ENCODE data around the gene AOC2. TPM values are rescaled to one million over a fixed set of nuclear protein-coding genes. Genes with fewer than 3 reads are reported as not detected.

Gene AOC2
- total and polyA plus RNA-seq, 2 donors: 0.28 to 1.1 TPM

- WGBS: 94% methylated on average over 1 of the region's 1 CpG
- Histone ChIP-seq H3K27me3 (ENCODE audit: control insufficient read depth in 2 of 2, insufficient read depth in 1 of 2, low read length in 1 of 2) (no peaks in the 10 kb centered on the region), H3K4me1 (ENCODE audit: control insufficient read depth in 2 of 2, insufficient read depth in 2 of 2, low read length in 2 of 2) (peaks cover 11 to 14% of the 10 kb centered on the region in 2 donors), H3K36me3 (ENCODE audit: control insufficient read depth in 2 of 2, insufficient read depth in 2 of 2, low read length in 1 of 2) (peaks cover 0 to under 1% of the 10 kb centered on the region in 2 donors), H3K4me3 (ENCODE audit: low read length in 2 of 2) (no peak overlapping the region), H3K9me3 (ENCODE audit: control insufficient read depth in 2 of 2, insufficient read depth in 1 of 2, low read length in 1 of 2) (no peaks in the 10 kb centered on the region), H3K27ac (ENCODE audit: low read depth in 1 of 2, low read length in 1 of 2) (no peak overlapping the region)
- no peak for DNase-seq (ENCODE audit: low read depth in 6 of 9, low spot score in 9 of 9)
Observed at GRCh38 chr17:42827472-42827871, 16.9 kb upstream of the AOC2 start.

- H3K4me3 ChIP-seq (ENCODE audit: low read length in 2 of 2): no peak overlapping the region
- H3K9me3 ChIP-seq (ENCODE audit: control insufficient read depth in 2 of 2, insufficient read depth in 1 of 2, low read length in 1 of 2): no peaks in the 10 kb centered on the region
- H3K4me1 ChIP-seq (ENCODE audit: control insufficient read depth in 2 of 2, insufficient read depth in 2 of 2, low read length in 2 of 2): peaks cover 8% of the 10 kb centered on the region in 2 donors
- no peak for DNase-seq (ENCODE audit: low read depth in 6 of 9, low spot score in 9 of 9)
- no peak overlapping the region for H3K27ac ChIP-seq (ENCODE audit: low read depth in 1 of 2, low read length in 1 of 2)
- peaks cover 6 to 16% of the 10 kb centered on the region in 2 donors for H3K36me3 ChIP-seq (ENCODE audit: control insufficient read depth in 2 of 2, insufficient read depth in 2 of 2, low read length in 1 of 2)
- H3K27me3 ChIP-seq (ENCODE audit: control insufficient read depth in 2 of 2, insufficient read depth in 1 of 2, low read length in 1 of 2): no peaks in the 10 kb centered on the region
Observed at GRCh38 chr17:42830971-42831370, 13.4 kb upstream of the AOC2 start.

GRCh38 chr17:42832213-42832933, 12.0 kb upstream of the AOC2 start:
- 60% methylated on average over 9 of the region's 9 CpGs for WGBS
- Histone ChIP-seq H3K27me3 (ENCODE audit: control insufficient read depth in 2 of 2, insufficient read depth in 1 of 2, low read length in 1 of 2) (no peaks in the 10 kb centered on the region), H3K27ac (ENCODE audit: low read depth in 1 of 2, low read length in 1 of 2) (peak overlapping the region; percentile 74 to 82), H3K4me3 (ENCODE audit: low read length in 2 of 2) (peak overlapping the region; percentile 65 to 94), H3K36me3 (ENCODE audit: control insufficient read depth in 2 of 2, insufficient read depth in 2 of 2, low read length in 1 of 2) (peaks cover 13 to 28% of the 10 kb centered on the region in 2 donors), H3K9me3 (ENCODE audit: control insufficient read depth in 2 of 2, insufficient read depth in 1 of 2, low read length in 1 of 2) (no peaks in the 10 kb centered on the region), H3K4me1 (ENCODE audit: control insufficient read depth in 2 of 2, insufficient read depth in 2 of 2, low read length in 2 of 2) (peaks cover 8% of the 10 kb centered on the region in 2 donors)
- DNase-seq (ENCODE audit: low read depth in 6 of 9, low spot score in 9 of 9): no peak

- no peaks in the 10 kb centered on the region for H3K27me3 ChIP-seq (ENCODE audit: control insufficient read depth in 2 of 2, insufficient read depth in 1 of 2, low read length in 1 of 2)
- H3K4me3 ChIP-seq (ENCODE audit: low read length in 2 of 2): peak within 1 kb of the TSS; percentile 65 to 94
- peak within 1 kb of the TSS; percentile 74 to 82 for H3K27ac ChIP-seq (ENCODE audit: low read depth in 1 of 2, low read length in 1 of 2)
- peaks cover 20 to 35% of the 10 kb centered on the region in 2 donors for H3K36me3 ChIP-seq (ENCODE audit: control insufficient read depth in 2 of 2, insufficient read depth in 2 of 2, low read length in 1 of 2)
- H3K9me3 ChIP-seq (ENCODE audit: control insufficient read depth in 2 of 2, insufficient read depth in 1 of 2, low read length in 1 of 2): no peaks in the 10 kb centered on the region
- DNase-seq (ENCODE audit: low read depth in 6 of 9, low spot score in 9 of 9): peak; percentile 71 to 93 (median 86)
- WGBS: under 1% methylated on average over 71 of the region's 71 CpGs
- peaks cover 8% of the 10 kb centered on the region in 2 donors for H3K4me1 ChIP-seq (ENCODE audit: control insufficient read depth in 2 of 2, insufficient read depth in 2 of 2, low read length in 2 of 2)
Observed at GRCh38 chr17:42832934-42833766, 11.2 kb upstream of the AOC2 start, which contains the start of gene PSME3. PSME3 (plus strand) TSS chr17:42833397; CDS start chr17:42833632, 235 bp downstream.

- H3K9me3 ChIP-seq (ENCODE audit: control insufficient read depth in 2 of 2, insufficient read depth in 1 of 2, low read length in 1 of 2): no peaks in the 10 kb centered on the region
- H3K4me3 ChIP-seq (ENCODE audit: low read length in 2 of 2): peak overlapping the region; percentile 65 to 94
- peaks cover 28 to 43% of the 10 kb centered on the region in 2 donors for H3K36me3 ChIP-seq (ENCODE audit: control insufficient read depth in 2 of 2, insufficient read depth in 2 of 2, low read length in 1 of 2)
- H3K27ac ChIP-seq (ENCODE audit: low read depth in 1 of 2, low read length in 1 of 2): peak overlapping the region; percentile 46 to 82
- DNase-seq (ENCODE audit: low read depth in 6 of 9, low spot score in 9 of 9): no peak
- H3K4me1 ChIP-seq (ENCODE audit: control insufficient read depth in 2 of 2, insufficient read depth in 2 of 2, low read length in 2 of 2): peaks cover 8% of the 10 kb centered on the region in 2 donors
- 8% methylated on average over 18 of the region's 18 CpGs for WGBS
- no peaks in the 10 kb centered on the region for H3K27me3 ChIP-seq (ENCODE audit: control insufficient read depth in 2 of 2, insufficient read depth in 1 of 2, low read length in 1 of 2)
Observed at GRCh38 chr17:42833767-42834422, 10.5 kb upstream of the AOC2 start.

GRCh38 chr17:42835732-42836131, 8.6 kb upstream of the AOC2 start:
- H3K4me3 ChIP-seq (ENCODE audit: low read length in 2 of 2): no peak overlapping the region
- H3K4me1 ChIP-seq (ENCODE audit: control insufficient read depth in 2 of 2, insufficient read depth in 2 of 2, low read length in 2 of 2): peaks cover 8% of the 10 kb centered on the region in 2 donors
- no peak overlapping the region for H3K27ac ChIP-seq (ENCODE audit: low read depth in 1 of 2, low read length in 1 of 2)
- H3K27me3 ChIP-seq (ENCODE audit: control insufficient read depth in 2 of 2, insufficient read depth in 1 of 2, low read length in 1 of 2): no peaks in the 10 kb centered on the region
- H3K9me3 ChIP-seq (ENCODE audit: control insufficient read depth in 2 of 2, insufficient read depth in 1 of 2, low read length in 1 of 2): no peaks in the 10 kb centered on the region
- WGBS: 98% methylated on average over 6 of the region's 6 CpGs
- DNase-seq (ENCODE audit: low read depth in 6 of 9, low spot score in 9 of 9): no peak
- peaks cover 39 to 56% of the 10 kb centered on the region in 2 donors for H3K36me3 ChIP-seq (ENCODE audit: control insufficient read depth in 2 of 2, insufficient read depth in 2 of 2, low read length in 1 of 2)

GRCh38 chr17:42841975-42842685, 2.2 kb upstream of the AOC2 start:
- WGBS: 93% methylated on average over 11 of the region's 11 CpGs
- Histone ChIP-seq H3K27ac (ENCODE audit: low read depth in 1 of 2, low read length in 1 of 2) (no peak overlapping the region), H3K36me3 (ENCODE audit: control insufficient read depth in 2 of 2, insufficient read depth in 2 of 2, low read length in 1 of 2) (peaks cover 67 to 77% of the 10 kb centered on the region in 2 donors), H3K4me1 (ENCODE audit: control insufficient read depth in 2 of 2, insufficient read depth in 2 of 2, low read length in 2 of 2) (no peaks in the 10 kb centered on the region), H3K4me3 (ENCODE audit: low read length in 2 of 2) (no peak overlapping the region), H3K9me3 (ENCODE audit: control insufficient read depth in 2 of 2, insufficient read depth in 1 of 2, low read length in 1 of 2) (no peaks in the 10 kb centered on the region), H3K27me3 (ENCODE audit: control insufficient read depth in 2 of 2, insufficient read depth in 1 of 2, low read length in 1 of 2) (no peaks in the 10 kb centered on the region)
- DNase-seq (ENCODE audit: low read depth in 6 of 9, low spot score in 9 of 9): no peak

GRCh38 chr17:42843358-42843934, 934 bp upstream of the AOC2 start:
- WGBS: 74% methylated on average over 6 of the region's 6 CpGs
- no peaks in the 10 kb centered on the region for H3K27me3 ChIP-seq (ENCODE audit: control insufficient read depth in 2 of 2, insufficient read depth in 1 of 2, low read length in 1 of 2)
- no peaks in the 10 kb centered on the region for H3K4me1 ChIP-seq (ENCODE audit: control insufficient read depth in 2 of 2, insufficient read depth in 2 of 2, low read length in 2 of 2)
- H3K9me3 ChIP-seq (ENCODE audit: control insufficient read depth in 2 of 2, insufficient read depth in 1 of 2, low read length in 1 of 2): no peaks in the 10 kb centered on the region
- no peak overlapping the region for H3K4me3 ChIP-seq (ENCODE audit: low read length in 2 of 2)
- no peak overlapping the region for H3K27ac ChIP-seq (ENCODE audit: low read depth in 1 of 2, low read length in 1 of 2)
- H3K36me3 ChIP-seq (ENCODE audit: control insufficient read depth in 2 of 2, insufficient read depth in 2 of 2, low read length in 1 of 2): peaks cover 56 to 65% of the 10 kb centered on the region in 2 donors
- peak in 3 of 9 donors; percentile 8 to 51 (median 27) for DNase-seq (ENCODE audit: low read depth in 6 of 9, low spot score in 9 of 9)

Data from thymus (tissue), 11 donors.